NCI-H2196 treated with DMSO at 0.1 percent for 48 hours (cell line): ENCODE results near the gene OR14J1.
"Not testable (repeated sequence)": the region's sequence is repeated elsewhere in the genome, so short reads cannot be mapped to it uniquely, and the experiment has no call there.

Experiments used
- DNase-seq: peaks from one replicate; lab custom pipeline; 2025; ENCODE audit not compliant: unreplicated experiment; lab: John Stamatoyannopoulos, UW

OR14J1 gene, protein sequence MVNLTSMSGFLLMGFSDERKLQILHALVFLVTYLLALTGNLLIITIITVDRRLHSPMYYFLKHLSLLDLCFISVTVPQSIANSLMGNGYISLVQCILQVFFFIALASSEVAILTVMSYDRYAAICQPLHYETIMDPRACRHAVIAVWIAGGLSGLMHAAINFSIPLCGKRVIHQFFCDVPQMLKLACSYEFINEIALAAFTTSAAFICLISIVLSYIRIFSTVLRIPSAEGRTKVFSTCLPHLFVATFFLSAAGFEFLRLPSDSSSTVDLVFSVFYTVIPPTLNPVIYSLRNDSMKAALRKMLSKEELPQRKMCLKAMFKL

DNA sequence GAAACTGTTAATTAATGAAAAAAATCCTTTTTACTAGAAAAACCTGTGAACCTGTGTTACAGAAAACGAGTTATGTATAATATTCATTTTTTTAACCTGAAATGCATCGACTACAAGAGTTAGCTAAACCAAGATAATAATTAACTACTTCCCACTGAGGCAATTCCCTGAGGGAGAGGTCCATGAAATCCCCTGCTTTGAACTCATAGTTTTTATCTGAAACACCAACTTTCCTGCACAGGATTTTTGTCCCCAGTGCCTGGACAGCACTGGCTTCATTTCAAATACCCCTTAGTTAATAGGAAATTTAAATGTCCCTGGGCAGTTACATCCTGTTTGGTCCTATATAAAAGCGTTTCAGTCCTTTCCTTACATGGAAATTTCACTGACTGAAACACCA is at the start of gene OR14J1:
Gene OR14J1 (plus strand): TSS at position 386 of the 400 bp plus-strand sequence. CDS start 4,989 bp downstream, outside the sequence.
- no peak for DNase-seq

- DNase-seq, result no peak
Observed at GRCh38 chr6:29251736-29252135, 49.8 kb upstream of the OR14J1 start.

GRCh38 chr6:29255530-29255929 is 46.0 kb upstream of the OR14J1 start:
- no peak for DNase-seq

DNA sequence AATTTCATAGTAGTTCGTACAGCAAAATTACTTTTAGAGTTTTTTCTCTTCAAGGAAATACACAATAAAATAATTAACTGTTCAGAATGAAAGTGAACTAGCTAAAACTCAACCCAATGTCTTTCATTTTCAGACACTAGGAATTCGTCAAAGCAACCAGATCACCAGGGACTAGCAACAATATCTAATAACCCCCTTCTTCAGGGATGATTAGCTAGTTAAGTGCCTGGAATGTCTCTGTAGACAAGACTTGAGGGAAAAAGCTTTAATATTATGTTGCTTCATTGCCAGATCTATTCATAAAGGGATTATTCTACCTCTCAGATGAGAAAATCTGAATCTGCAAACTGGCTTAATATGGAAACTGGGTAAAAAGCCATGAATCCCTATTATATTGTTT is 41.8 kb upstream of the OR14J1 start:
- no peak for DNase-seq

- no peak for DNase-seq
Observed at GRCh38 chr6:29263001-29263400, 38.5 kb upstream of the OR14J1 start.

- no peak for DNase-seq
Observed at GRCh38 chr6:29294499-29294914, 7.0 kb upstream of the OR14J1 start.

DNA sequence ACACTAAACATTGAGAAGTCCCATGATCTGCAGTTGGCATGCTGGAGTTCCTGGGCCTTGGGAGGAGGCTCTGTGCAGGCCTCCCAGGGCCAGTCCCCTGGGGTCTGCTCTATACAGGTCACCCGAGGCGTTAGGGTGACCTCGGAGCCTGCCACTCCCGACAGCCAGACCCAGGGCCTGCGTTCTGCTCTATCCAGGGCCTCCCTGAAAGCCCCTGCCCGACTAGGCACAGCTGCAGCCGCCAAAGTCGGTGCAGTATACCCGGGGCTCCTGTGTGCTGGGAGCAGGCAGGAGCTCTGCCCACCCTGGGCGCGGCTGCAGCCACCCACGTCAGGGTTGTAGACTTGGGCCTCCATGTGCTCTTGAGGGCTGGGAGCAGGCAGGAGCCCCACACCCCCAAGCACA is 6.3 kb upstream of the OR14J1 start:
- no peak for DNase-seq

DNA sequence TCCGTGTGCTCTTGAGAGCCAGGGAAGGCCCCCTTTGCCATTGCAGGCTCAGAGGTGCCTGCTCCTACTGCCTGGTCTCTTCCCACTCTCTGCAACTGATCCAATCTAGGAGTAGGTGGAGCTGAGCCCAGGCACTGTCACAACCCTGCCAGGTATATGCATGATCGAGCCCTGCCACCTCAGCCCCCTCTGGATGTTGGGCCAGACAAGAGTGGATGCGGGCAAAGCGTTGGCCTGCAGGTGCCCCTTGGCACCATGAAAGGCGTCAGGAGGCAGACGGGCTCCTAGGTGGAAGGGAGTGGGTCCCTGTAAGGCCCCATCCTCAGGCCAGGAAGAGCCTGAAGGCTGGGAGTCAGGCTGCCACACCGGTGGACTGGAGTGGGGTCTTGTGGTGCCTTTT is 5.9 kb upstream of the OR14J1 start:
- no peak for DNase-seq

GRCh38 chr6:29319931-29320330 is 18.4 kb downstream of the OR14J1 start:
- DNase-seq, result no peak

DNA sequence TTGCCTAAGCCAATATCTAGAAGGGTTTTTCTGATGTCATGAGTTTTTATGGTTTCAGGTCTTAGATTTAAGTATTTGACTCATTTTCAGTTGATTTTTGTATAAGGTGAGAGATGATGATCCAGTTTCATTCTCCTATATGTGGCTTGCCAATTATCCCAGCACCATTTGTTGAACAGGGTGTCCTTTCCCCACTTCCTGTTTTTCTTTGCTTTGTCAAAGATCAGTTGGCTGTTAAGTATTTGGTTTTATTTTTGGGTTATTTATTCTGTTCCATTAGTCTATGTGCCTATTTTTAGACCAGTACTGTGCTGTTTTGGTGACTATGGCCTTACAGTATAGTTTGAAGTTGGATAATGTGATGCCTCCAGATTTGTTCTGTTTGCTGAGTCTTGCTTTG is 21.8 kb downstream of the OR14J1 start:
- not testable (repeated sequence) for DNase-seq

- no peak for DNase-seq
Observed at GRCh38 chr6:29325777-29326176, 24.3 kb downstream of the OR14J1 start.

DNA sequence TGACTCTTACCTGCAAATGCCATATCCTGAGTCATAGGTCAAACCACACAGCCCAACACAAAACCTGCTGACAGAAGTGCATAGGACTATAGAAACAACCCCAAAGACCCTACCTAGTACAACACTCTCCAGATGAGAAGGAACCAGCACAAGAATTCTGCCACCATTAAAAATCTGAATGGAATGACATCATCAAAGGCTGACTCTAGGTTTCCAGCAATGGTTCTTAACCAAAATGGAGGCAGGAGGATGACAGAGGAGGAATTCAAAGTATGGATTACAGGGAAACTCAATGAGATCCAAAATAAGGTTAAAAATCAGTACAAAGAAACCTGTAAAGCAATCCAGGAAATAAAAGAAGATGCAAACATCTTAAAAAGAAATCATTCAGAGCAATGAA is 31.2 kb downstream of the OR14J1 start:
- DNase-seq, result no peak

DNA sequence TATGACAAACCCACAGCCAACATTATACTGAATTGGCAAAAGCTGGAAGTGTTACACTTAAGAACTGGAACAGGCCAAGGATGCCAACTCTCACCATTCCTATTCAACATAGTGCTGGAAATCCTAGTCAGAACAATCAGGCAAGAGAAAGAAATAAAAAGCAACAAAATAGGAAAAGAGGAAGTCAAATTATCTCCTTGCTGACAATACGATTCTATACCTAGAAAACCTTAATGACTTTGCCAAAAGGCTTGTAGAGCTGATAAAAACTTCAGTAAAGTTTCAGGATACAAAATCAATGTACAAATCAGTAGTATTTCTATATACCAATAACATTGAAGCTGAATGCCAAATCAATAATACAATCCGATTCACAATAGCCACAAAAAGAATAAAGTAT is 34.8 kb downstream of the OR14J1 start:
- DNase-seq, result no peak

- DNase-seq, result no peak
Observed at GRCh38 chr6:29345380-29345779, 43.9 kb downstream of the OR14J1 start.

DNA sequence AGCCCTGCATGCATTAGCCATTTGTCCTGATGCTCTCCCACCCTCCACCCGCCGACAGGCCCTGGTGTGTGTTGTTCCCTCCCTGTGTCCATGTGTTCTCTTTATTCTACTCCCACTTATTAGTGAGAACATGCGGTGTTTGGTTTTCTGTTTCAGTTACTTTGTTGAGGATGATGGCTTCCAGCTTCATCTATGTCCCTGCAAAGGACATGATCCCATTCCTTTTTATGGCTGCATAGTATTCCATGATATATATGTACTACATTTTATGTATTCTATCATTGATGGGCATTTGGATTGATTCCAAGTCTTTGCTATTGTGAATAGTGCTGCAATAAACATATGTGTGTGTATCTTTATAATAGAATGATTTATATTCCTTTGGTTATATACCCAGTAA is 47.8 kb downstream of the OR14J1 start:
- not testable (repeated sequence) for DNase-seq

GRCh38 chr6:29354980-29355379 is 53.5 kb downstream of the OR14J1 start:
- no peak for DNase-seq

DNA sequence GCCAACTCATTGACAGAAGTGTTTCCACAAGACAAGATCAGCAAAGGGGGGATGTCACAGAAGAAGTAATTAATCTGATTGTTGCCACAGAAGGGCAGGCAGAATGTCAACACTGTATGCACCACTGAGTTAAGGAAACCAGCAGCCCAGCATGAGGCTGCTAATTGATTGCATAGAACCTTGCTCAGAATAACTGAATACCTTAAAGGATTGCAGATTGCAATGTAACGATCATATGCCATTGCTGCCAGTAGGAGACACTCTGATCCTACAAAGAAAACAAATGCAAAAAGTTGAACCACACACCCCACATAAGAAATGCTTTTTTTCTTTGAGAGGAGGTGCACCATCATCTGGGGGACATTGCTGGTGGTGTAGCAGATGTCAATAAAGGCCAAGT is 54.1 kb downstream of the OR14J1 start:
- no peak for DNase-seq
